Endometrial microvascular endothelial cells (primary cell): ENCODE measurements around the gene ADGRF5. TPM values are rescaled to one million over a fixed set of nuclear protein-coding genes. Genes with fewer than 3 reads are reported as not detected.
"Not testable (repeated sequence)": the region's sequence is repeated elsewhere in the genome, so short reads cannot be mapped to it uniquely, and the experiment has no call there.

Source experiments
- in situ Hi-C: cut with HindIII; loops from 2 replicates; pipeline ENCODE4 v1.10.0; 2017; ENCODE audit warnings: low sequenced_read_pairs, low pct_unique_long_range_greater_than_20kb; ENCODE audit errors: inconsistent ontology term
- total RNA-seq: library from RNA; depleted of rRNA; stranded (reverse); fragments of >200 nt; gene quantifications from one replicate; pipeline ENCODE4 v1.2.3, GENCODE V29; 2015; ENCODE audit errors: inconsistent ontology term

ADGRF5 gene
- total RNA-seq, 1 donor from 2014 or later = 98.5 TPM

DNA sequence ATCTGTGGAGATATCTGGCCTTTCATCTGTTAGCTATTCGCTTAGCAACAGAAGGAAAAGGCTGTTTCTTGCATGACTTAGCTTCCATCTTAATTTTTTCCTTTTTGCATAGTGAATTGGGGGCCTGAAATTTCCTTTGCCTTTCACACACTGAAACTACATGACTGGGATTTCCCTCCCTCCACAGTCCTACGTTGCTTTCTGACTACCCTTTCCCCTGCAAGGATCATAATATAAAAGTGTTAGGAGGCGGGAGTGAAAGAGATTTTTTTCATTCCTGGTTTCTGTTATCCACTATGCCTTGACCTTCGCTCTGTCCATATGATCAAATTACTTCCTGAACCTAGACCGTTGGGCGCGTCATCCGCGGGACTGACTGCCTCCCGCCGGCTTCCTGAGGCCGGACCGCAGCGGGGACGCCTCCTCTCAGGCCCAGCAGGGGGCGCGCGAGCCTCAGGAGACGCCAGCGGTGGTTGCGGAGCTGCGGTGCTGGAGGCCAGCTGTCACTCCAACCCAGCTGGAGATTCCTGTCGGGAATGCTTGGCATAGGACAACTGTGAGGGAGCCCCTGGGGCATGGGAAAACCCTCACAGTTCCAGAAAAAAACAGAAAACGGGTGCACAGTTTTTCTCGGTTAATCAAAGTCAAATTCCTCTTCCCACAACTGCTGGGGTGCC lies 72.9 kb downstream of the ADGRF5 start:
- in situ Hi-C loops = no loop called here

DNA sequence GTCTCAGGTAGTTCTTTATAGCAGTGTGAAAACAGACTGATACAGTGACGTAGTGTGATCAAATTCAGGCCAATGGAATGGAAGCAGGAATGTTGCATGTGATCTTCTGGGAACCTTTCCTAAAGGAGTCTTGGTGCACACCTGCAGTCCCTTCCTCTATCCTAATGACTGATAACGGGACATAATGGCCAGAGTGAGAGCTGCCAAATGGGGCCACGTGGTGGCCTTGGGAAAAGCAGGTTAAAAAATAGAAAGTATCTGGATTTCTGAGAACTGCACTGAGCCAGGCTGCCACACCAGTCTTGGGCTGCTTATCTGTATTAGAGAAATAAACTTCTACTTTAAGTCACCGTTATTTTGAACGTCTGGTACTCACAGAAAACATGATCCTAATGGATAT lies 76.6 kb downstream of the ADGRF5 start:
- in situ Hi-C loops = no loop called here

DNA sequence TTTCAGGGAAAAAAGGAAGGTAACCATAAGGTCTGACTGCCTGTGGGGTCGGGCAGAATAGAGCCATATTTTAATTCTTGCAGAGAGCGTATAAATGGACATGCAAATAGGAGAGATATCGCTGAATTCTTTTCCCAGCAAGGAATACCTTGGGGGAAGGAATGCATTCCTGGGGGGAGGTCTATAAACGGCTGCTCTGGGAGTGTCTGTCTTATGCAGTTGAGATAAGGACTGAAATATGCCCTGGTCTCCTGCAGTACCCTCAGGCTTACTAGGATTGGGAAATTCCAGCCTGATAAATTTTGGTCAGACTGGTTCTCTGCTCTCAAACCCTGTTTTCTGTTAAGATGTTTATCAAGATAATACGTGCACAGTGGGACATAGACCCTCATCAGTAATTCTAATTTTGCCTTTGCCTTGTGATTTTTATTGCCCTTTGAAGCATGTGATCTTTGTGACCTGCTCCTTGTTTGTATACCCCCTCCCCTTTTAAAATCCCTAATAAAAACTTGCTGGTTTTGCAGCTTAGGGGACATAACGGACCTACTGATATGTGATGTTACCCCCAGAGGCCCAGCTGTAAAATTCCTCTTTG lies 79.4 kb downstream of the ADGRF5 start:
- in situ Hi-C loops = not testable (repeated sequence)

DNA sequence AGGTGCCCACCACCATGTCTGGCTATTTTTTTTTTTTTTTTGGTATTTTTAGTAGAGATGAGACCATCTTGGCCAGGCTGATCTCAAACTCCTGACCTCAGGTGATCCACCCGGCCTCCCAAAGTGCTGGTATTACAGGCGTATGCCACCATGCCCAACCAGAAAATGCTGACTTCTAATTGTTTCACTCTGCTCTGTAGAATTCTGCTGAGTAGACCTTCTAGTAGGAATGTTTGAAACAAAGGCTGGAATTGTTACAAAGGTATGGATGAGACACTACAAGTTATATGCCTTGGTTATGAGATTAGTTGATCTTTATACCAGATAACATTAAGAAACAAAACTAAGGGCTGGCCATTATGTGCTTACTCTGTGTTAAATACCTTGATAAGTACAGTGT lies 83.7 kb downstream of the ADGRF5 start:
- in situ Hi-C loops = no loop called here

DNA sequence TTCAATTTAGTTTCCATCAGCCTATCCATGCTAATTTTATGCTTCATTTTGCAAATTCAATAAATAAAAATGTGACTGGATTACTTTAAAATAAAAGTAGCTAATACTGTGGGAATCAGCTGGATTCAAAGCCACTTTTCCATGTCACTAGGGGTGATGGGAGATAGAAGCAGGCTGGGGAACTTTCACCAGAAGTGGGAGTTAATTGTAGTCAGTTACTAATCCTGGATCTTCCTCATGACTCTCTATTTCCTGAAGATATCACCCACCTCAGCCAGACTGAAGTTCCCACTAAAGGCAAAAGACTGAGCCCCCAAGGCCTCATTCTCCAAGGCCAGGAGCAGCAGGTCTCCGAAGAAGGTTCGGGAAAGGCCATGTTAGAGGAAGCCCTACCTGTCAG lies 86.7 kb downstream of the ADGRF5 start:
- in situ Hi-C loops = not testable (repeated sequence)

DNA sequence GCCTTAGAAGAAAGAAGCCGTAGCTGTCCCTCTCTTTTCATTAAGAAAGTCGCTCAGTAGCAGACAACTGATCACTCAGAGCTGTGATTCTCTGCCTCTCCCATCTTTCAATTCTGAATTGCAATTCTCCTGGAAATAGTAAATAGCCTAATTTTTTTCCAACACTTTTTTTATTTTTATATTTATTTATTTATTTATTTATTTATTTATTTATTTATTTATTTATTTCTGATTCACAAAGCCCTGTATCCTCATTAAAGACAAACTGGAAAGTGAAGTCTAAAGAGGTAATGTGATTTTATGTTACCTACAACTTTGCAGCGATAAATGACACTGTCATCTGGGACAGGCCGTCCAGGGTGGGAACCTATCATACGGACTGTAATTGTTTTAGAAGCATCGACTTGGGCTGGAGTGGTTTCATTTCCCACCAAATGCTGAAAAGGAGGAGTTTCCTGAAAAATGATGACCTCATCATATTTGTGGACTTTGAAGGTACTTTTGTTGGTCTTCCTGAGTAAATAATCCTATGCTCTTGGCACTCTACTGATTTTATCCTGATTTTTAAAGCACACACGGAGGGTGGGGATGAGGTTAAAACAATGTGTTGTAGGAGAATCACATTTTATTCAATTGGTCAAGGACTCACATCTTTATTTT lies 87.4 kb downstream of the ADGRF5 start:
- in situ Hi-C loops = not testable (repeated sequence)

DNA sequence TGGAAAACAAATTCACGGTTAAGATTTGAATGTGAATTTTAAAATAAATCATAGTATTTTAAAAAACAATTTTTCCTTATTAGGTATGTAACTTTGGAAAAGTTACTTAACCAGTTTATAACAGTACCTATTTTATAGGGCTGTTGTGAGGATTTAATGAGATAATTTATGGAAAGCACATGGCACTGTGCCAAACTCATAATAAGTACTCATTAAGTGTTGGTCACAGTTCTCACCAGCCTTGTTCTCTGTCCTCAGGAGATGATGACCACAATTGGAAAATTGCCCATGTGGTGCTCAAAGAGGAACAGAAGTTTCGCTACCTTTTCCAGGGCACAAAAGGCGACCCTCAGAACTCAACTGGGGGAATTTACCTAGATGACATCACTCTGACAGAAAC lies 88.9 kb downstream of the ADGRF5 start:
- in situ Hi-C loops = no loop called here

DNA sequence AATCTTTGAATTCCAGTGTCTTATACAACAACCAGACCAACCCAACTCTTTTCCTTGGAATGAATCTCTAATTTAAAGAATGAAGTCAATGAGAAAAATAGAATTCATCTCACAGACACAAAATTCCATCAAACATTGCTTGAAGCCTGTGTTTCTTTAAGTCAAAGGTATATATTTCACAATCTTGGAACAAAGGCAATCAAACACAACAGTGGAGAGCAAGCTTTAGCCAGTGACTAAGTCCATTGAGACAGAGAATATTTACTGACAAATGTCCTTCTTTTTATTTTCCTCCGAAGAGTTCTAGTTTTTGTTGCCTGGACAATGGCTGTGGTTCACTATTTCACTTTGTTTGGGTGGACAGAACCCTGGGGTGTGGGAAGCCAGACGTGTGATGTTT lies 92.8 kb downstream of the ADGRF5 start:
- in situ Hi-C loops = no loop called here

DNA sequence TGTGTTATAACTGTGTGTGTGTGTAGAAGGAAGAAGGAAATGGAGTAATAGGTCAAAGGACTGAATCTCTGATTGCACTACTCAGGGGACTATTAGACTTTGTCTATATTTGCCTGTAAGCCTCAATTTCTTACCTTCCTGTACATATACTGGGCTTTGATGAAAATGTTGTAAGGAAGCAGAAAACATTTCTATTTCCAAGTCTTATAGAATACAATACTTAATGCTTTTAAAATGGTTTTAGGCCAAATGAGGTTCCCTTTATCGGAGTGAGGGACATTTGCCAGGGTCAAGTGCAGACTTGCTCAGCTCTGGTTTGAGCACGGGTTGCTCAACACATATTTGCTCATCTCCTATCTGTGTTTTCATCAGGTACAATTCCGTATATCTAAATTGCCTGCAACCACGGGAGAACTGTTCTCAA lies 100.3 kb downstream of the ADGRF5 start:
- in situ Hi-C loops = no loop called here

DNA sequence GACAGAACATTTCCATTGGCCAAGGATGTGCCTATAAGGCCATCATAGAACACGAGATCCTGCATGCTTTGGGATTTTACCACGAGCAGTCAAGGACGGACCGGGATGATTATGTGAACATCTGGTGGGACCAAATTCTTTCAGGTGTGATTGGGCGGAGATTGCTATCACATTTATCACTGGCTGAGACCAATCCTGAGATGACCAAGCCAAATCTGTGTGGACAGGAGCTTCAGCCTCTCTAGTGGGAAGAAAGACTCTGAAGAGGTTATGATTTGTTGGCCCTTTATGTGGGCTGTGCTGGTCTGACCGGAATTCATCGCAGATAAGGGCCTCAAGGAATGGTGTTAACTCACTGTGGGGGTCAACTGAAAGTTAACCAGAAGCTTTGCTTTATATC lies 102.2 kb downstream of the ADGRF5 start:
- in situ Hi-C loops = no loop called here

DNA sequence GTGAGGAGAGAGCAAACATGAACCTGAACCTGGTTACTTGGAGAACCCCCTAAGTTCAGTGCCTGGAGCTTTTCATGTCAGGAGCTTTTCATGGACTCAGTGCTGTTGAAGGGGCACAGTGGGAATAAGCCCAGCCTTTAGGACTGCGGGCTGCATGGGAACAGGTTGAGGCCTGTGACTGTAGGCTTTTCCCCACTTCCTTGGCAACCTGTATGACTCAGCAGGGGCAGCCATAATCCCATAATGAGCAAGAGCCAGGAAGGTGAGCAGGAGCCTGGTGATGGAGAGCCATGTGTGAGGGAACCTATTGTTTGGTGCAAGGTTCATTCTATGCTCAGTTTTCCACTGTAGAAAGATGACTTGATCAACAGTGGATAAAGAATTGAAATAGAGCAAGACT lies 105.1 kb downstream of the ADGRF5 start:
- in situ Hi-C loops = no loop called here

DNA sequence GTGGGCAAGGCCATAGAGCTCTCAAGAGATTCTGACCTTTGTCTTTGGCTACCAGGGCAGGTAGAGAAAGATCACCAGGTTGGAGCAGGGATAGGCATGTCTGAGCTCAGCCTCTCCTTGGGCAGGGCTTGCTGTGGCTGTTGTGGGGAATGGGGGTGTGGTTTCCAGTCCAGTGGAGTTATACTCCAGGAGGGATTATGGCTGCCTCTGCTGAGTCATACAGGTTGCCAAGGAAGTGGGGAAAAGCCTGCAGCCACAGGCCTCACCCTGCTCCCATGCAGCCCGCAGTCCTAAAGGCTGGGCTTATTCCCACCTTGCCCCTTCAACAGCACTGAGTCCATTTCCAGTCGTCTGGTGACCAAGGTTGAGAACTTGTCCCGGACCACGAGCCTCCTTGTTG lies 106.6 kb downstream of the ADGRF5 start:
- in situ Hi-C loops = no loop called here

DNA sequence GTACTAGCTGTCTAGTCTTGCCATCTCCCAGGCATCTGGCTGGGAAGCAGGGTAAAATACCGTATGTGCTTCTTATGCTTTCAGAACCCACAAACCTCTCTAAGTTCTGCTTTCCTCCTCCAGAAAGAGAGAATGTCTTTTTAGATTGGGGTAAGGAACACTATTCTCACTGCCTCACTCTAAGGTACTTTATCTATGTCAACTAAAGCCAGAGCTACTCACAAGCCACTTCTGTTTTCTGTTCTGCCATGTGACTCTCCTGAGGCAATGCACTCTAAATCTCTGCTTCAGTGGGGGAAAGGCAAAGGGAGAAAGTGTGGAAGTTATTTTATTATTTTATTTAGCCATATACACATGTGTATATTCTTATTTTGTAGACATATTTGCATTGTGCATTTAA lies 112.9 kb downstream of the ADGRF5 start:
- in situ Hi-C loops = no loop called here

Other genes starting within 250 kb of the ADGRF5 start
- gene TDRD6, start 234.1 kb downstream of the ADGRF5 start, total RNA-seq = not detected
- not detected for gene PLA2G7, start 186.6 kb downstream of the ADGRF5 start, total RNA-seq
- not detected for gene ANKRD66, start 175.0 kb downstream of the ADGRF5 start, total RNA-seq
- not detected for gene MEP1A, start 128.5 kb downstream of the ADGRF5 start, total RNA-seq
- gene ADGRF1, start 120.4 kb upstream of the ADGRF5 start, total RNA-seq = under 0.01 TPM